NB4 (cell line): ENCODE measurements around the gene NXPE2.

Experiments
- CTCF ChIP-seq: IDR thresholded peaks from one replicate; pipeline ENCODE4 v1.5.1; 2012; ENCODE audit warnings: low read depth, low read length
- MAX ChIP-seq: IDR thresholded peaks from 2 replicates; pipeline ENCODE4 v1.6.1; 2011; ENCODE audit warnings: low read depth, low read length
- MYC ChIP-seq: IDR thresholded peaks from 2 replicates; pipeline ENCODE4 v1.6.1; 2011; ENCODE audit warnings: low read depth, low read length
- POLR2A ChIP-seq: IDR thresholded peaks from 2 replicates; pipeline ENCODE4 v1.6.1; 2011; ENCODE audit warnings: mild to moderate bottlenecking; ENCODE audit not compliant: insufficient read length; ENCODE audit errors: extremely low read depth

- TF ChIP-seq CTCF = no peak
- no peak for TF ChIP-seq MYC
- TF ChIP-seq POLR2A = no peak
- no peak for TF ChIP-seq MAX
Measured at GRCh38 chr11:114709960-114710359, 31.6 kb downstream of the NXPE2 start.
